ENCODE results near the gene ANTXR2.

The ANTXR2 gene

GRCh38 chr4:80112236-80112635 is 39.2 kb upstream of the ANTXR2 start:
- H3K27ac ChIP-seq (replicated peaks), result no peak overlapping the region
- TF ChIP-seq GABPA (IDR thresholded peaks at IDR 0.05; ENCODE audit: low read depth) (no peak), POLR2AphosphoS5 (IDR thresholded peaks at IDR 0.05; ENCODE audit: low read depth) (no peak), SPI1 (IDR thresholded peaks at IDR 0.05; ENCODE audit: borderline replicate concordance, low read depth) (no peak)
- TF ChIP-seq, protein P1, sequence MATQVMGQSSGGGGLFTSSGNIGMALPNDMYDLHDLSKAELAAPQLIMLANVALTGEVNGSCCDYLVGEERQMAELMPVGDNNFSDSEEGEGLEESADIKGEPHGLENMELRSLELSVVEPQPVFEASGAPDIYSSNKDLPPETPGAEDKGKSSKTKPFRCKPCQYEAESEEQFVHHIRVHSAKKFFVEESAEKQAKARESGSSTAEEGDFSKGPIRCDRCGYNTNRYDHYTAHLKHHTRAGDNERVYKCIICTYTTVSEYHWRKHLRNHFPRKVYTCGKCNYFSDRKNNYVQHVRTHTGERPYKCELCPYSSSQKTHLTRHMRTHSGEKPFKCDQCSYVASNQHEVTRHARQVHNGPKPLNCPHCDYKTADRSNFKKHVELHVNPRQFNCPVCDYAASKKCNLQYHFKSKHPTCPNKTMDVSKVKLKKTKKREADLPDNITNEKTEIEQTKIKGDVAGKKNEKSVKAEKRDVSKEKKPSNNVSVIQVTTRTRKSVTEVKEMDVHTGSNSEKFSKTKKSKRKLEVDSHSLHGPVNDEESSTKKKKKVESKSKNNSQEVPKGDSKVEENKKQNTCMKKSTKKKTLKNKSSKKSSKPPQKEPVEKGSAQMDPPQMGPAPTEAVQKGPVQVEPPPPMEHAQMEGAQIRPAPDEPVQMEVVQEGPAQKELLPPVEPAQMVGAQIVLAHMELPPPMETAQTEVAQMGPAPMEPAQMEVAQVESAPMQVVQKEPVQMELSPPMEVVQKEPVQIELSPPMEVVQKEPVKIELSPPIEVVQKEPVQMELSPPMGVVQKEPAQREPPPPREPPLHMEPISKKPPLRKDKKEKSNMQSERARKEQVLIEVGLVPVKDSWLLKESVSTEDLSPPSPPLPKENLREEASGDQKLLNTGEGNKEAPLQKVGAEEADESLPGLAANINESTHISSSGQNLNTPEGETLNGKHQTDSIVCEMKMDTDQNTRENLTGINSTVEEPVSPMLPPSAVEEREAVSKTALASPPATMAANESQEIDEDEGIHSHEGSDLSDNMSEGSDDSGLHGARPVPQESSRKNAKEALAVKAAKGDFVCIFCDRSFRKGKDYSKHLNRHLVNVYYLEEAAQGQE (IDR thresholded peaks at IDR 0.05; ENCODE audit: insufficient replicate concordance, low read depth), result no peak
- TF ChIP-seq, protein P2, sequence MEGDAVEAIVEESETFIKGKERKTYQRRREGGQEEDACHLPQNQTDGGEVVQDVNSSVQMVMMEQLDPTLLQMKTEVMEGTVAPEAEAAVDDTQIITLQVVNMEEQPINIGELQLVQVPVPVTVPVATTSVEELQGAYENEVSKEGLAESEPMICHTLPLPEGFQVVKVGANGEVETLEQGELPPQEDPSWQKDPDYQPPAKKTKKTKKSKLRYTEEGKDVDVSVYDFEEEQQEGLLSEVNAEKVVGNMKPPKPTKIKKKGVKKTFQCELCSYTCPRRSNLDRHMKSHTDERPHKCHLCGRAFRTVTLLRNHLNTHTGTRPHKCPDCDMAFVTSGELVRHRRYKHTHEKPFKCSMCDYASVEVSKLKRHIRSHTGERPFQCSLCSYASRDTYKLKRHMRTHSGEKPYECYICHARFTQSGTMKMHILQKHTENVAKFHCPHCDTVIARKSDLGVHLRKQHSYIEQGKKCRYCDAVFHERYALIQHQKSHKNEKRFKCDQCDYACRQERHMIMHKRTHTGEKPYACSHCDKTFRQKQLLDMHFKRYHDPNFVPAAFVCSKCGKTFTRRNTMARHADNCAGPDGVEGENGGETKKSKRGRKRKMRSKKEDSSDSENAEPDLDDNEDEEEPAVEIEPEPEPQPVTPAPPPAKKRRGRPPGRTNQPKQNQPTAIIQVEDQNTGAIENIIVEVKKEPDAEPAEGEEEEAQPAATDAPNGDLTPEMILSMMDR (IDR thresholded peaks at IDR 0.05; ENCODE audit: insufficient read depth, low read length), result no peak
- DNase-seq (ENCODE audit: low read depth in 1 of 2, low spot score in 1 of 2), result no peak

DNA sequence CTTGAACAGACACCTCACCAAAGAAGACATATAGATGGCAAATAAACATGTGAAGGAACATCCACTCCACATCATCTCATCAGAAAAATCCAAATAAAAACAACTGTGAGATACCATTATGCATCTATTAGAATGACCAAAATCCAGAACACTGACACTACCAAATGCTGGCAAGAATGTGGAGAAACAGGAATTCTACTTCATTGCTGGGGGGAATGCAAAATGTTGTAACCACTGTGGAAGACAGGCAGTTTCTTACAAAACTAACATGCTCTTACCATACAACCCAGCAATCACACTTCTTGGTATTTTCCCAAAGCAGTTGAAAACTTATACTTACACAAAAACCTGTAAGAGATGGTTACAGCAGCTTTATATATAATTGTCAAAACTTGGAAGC is 38.2 kb upstream of the ANTXR2 start:
- TF ChIP-seq SPI1 (IDR thresholded peaks at IDR 0.05; ENCODE audit: borderline replicate concordance, low read depth) (no peak), POLR2AphosphoS5 (IDR thresholded peaks at IDR 0.05; ENCODE audit: low read depth) (no peak), GABPA (IDR thresholded peaks at IDR 0.05; ENCODE audit: low read depth) (no peak)
- TF ChIP-seq, protein P2 (IDR thresholded peaks at IDR 0.05; ENCODE audit: insufficient read depth, low read length), result no peak
- TF ChIP-seq, protein P1 (IDR thresholded peaks at IDR 0.05; ENCODE audit: insufficient replicate concordance, low read depth), result no peak
- no peak for DNase-seq (ENCODE audit: low read depth in 1 of 2, low spot score in 1 of 2)
- Histone ChIP-seq H3K4me3 (replicated peaks; ENCODE audit: insufficient read depth, low read length) (no peak overlapping the region), H3K27me3 (ENCODE audit: insufficient read depth, poor library complexity, severe bottlenecking) (no peaks in the 10 kb centered on the region), H3K27ac (replicated peaks) (no peak overlapping the region)

More at GRCh38 chr4:80112236-80112635, 39.2 kb upstream of the ANTXR2 start:
- no peaks in the 10 kb centered on the region for H3K27me3 ChIP-seq (ENCODE audit: insufficient read depth, poor library complexity, severe bottlenecking)
- H3K4me3 ChIP-seq (replicated peaks; ENCODE audit: insufficient read depth, low read length), result no peak overlapping the region

DNA sequence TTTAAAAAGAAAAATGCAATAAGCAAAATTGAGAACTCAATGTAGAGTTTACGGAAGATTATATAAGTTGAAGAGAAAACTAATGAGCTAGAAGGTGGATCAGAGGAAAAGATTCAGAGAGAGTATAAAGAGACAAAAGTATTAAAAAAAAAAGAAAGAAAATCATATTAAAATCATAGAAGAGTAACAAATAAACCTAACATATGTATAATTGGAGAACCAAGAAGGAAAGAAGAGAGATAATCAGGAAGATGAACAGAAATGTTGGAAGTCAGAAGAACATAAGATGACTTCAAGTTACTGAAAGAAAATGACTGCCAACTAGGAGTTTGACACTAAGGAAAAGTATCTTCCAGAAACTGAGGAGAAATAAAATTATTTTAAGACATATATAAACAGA is 34.3 kb upstream of the ANTXR2 start:
- no peak for TF ChIP-seq POLR2AphosphoS5 (IDR thresholded peaks at IDR 0.05; ENCODE audit: low read depth)
- TF ChIP-seq, protein P2 (IDR thresholded peaks at IDR 0.05; ENCODE audit: insufficient read depth, low read length), result no peak
- no peak for TF ChIP-seq GABPA (IDR thresholded peaks at IDR 0.05; ENCODE audit: low read depth)
- TF ChIP-seq SPI1 (IDR thresholded peaks at IDR 0.05; ENCODE audit: borderline replicate concordance, low read depth), result no peak
- TF ChIP-seq, protein P1 (IDR thresholded peaks at IDR 0.05; ENCODE audit: insufficient replicate concordance, low read depth), result no peak
- H3K27ac ChIP-seq (replicated peaks), result no peak overlapping the region
- no peaks in the 10 kb centered on the region for H3K27me3 ChIP-seq (ENCODE audit: insufficient read depth, poor library complexity, severe bottlenecking)
- no peak overlapping the region for H3K4me3 ChIP-seq (replicated peaks; ENCODE audit: insufficient read depth, low read length)
- no peak for DNase-seq (ENCODE audit: low read depth in 1 of 2, low spot score in 1 of 2)
